H1 (cell line): ENCODE results near the gene NOP16. TPM values are rescaled to one million over a fixed set of nuclear protein-coding genes. Genes with fewer than 3 reads are reported as not detected.

ENCODE experiments used
- ASH2L ChIP-seq: fragments of 200-600, 300-600 bp; sonication (generic); IDR thresholded peaks from one replicate; pipeline ENCODE4 v1.7.1; 2017; ENCODE audit warnings: low read length
- ATF2 ChIP-seq: IDR thresholded peaks from 2 replicates; pipeline ENCODE4 v1.6.1; 2012; ENCODE audit warnings: low read length, inconsistent platforms
- BRCA1 ChIP-seq: IDR thresholded peaks from 2 replicates; pipeline ENCODE4 v1.6.1; 2012; ENCODE audit warnings: low read depth, low read length, improper control_type of control experiment
- CBX8 ChIP-seq: fragments of 300-800, 300-1000 bp; sonication (generic); IDR thresholded peaks from 2 replicates; pipeline ENCODE4 v1.7.1; 2016; ENCODE audit warnings: low read depth, low read length, borderline replicate concordance
- CTBP2 ChIP-seq: IDR thresholded peaks from 2 replicates; pipeline ENCODE4 v1.7.0; 2011; ENCODE audit warnings: borderline replicate concordance, mild to moderate bottlenecking, moderate library complexity, mixed read lengths, low read length; ENCODE audit not compliant: insufficient read depth, insufficient read length
- EGR1 ChIP-seq: IDR thresholded peaks from 2 replicates; pipeline ENCODE4 v1.6.1; 2011; ENCODE audit warnings: low read depth, low read length, borderline replicate concordance
- FOSL1 ChIP-seq: IDR thresholded peaks from 2 replicates; pipeline ENCODE4 v1.6.1; 2011; ENCODE audit warnings: mild to moderate bottlenecking, low read depth, low read length, moderate library complexity; ENCODE audit not compliant: insufficient read depth
- GABPA ChIP-seq: IDR thresholded peaks from 2 replicates; pipeline ENCODE4 v1.6.1; 2011; ENCODE audit warnings: mild to moderate bottlenecking, low read length, moderate library complexity, borderline replicate concordance; ENCODE audit not compliant: insufficient read depth
- KDM1A ChIP-seq: fragments of 200-600, 300-600 bp; sonication (generic); IDR thresholded peaks from 2 replicates; pipeline ENCODE4 v1.7.1; 2016; ENCODE audit warnings: mild to moderate bottlenecking, low read length, borderline replicate concordance
- KDM5A ChIP-seq: fragments of 200-600 bp; IDR thresholded peaks from 2 replicates; pipeline ENCODE4 v1.7.1; 2012; ENCODE audit warnings: mild to moderate bottlenecking, low read length, inconsistent platforms, mixed read lengths
- NRF1 ChIP-seq: IDR thresholded peaks from 2 replicates; pipeline ENCODE4 v1.6.1; 2011; ENCODE audit warnings: mild to moderate bottlenecking, low read depth, low read length, improper control_type of control experiment
- POLR2AphosphoS5 ChIP-seq: IDR thresholded peaks from 2 replicates; pipeline ENCODE4 v1.6.1; 2011; ENCODE audit warnings: low read depth, low read length
- POU5F1 ChIP-seq: IDR thresholded peaks from 2 replicates; pipeline ENCODE4 v1.6.1; 2011; ENCODE audit warnings: low read depth, mild to moderate bottlenecking, low read length, moderate library complexity
- RFX5 ChIP-seq: IDR thresholded peaks from 2 replicates; pipeline ENCODE4 v1.6.1; 2011; ENCODE audit warnings: low read depth, low read length, improper control_type of control experiment, borderline replicate concordance
- RNF2 ChIP-seq: fragments of 200-900, 300-1000 bp; sonication (generic); IDR thresholded peaks from 2 replicates; pipeline ENCODE4 v1.7.1; 2016; ENCODE audit warnings: borderline replicate concordance, low read depth, mild to moderate bottlenecking, antibody characterized with exemption, low read length; ENCODE audit not compliant: poor library complexity, severe bottlenecking; ENCODE audit errors: missing control alignments
- SIN3A ChIP-seq, 2 experiments: IDR thresholded peaks in 1 of 2; conservative IDR thresholded peaks in 1 of 2; 2 replicates each; pipeline ENCODE4 v1.6.1; 2011 to 2012; ENCODE audit warnings: low read length in 2 of 2, improper control_type of control experiment in 1 of 2, low read depth in 1 of 2, mild to moderate bottlenecking in 1 of 2
- SP1 ChIP-seq: IDR thresholded peaks from 2 replicates; pipeline ENCODE4 v1.6.1; 2011; ENCODE audit warnings: low read depth, low read length
- SP4 ChIP-seq: IDR thresholded peaks from 2 replicates; pipeline ENCODE4 v1.6.1; 2012; ENCODE audit warnings: low read length, inconsistent platforms
- SRF ChIP-seq: IDR thresholded peaks from 2 replicates; pipeline ENCODE4 v1.6.1; 2011; ENCODE audit warnings: mild to moderate bottlenecking, low read depth, low read length, moderate library complexity
- TAF7 ChIP-seq: optimal IDR thresholded peaks from 2 replicates; pipeline ENCODE3; 2011; ENCODE audit warnings: low read depth, mild to moderate bottlenecking, inconsistent platforms, low read length, moderate library complexity, borderline replicate concordance
- TEAD4 ChIP-seq: IDR thresholded peaks from 2 replicates; pipeline ENCODE4 v1.6.1; 2012; ENCODE audit warnings: low read depth, low read length, inconsistent platforms, mixed read lengths
- polyA plus RNA-seq, 7 experiments: library from polyadenylated mRNA; depleted of rRNA in 3 of 7; stranded (reverse) in 5 of 7; unstranded in 2 of 7; fragments of >200 nt in 5 of 7; fragments of 200-250 nt in 2 of 7; gene quantifications; 1 replicate in 5 of 7; 2 replicates in 1 of 7; 4 replicates in 1 of 7; pipeline versions ENCODE4 v1.2.1 to v1.2.3, GENCODE V29; 2011 to 2013; ENCODE audit warnings: missing spikeins in 2 of 7, mixed read lengths in 2 of 7
- total RNA-seq: library from RNA; stranded (reverse); fragmentation: NEBNext Ultra II Directional; extraction: Animal tissue kit (Norgen Biotek cat#: 25700); gene quantifications from 2 replicates; pipeline ENCODE4 v1.2.1, GENCODE V29; 2021

Gene NOP16
- total and polyA plus RNA-seq, 2 of the 8 experiments (the other 6 are each of a cell fraction or from before 2014, with no cell fraction given), result 46.9 to 65.2 TPM

GRCh38 chr5:176389135-176390123, 1.0 kb upstream of the NOP16 start (continued):
- no peak for TF ChIP-seq ATF2
- no peak for TF ChIP-seq RNF2
- TF ChIP-seq RFX5, result no peak
- TF ChIP-seq SP1, result 0 out of 2 replicates have a peak, but pooled peaks have one; percentile 1
- no peak for TF ChIP-seq EGR1
- no peak for TF ChIP-seq KDM1A
- 0 out of 4 replicates have a peak, but pooled peaks have one; percentile 29 to 62 for TF ChIP-seq SIN3A (conservative IDR thresholded peaks at IDR 0.05 in 1 of 2, IDR thresholded peaks at IDR 0.05 in 1 of 2; ENCODE audit: low read depth in 1 of 2, low read length in 2 of 2)
- 0 out of 2 replicates have a peak, but pooled peaks have one; percentile 12 for TF ChIP-seq NRF1
- TF ChIP-seq SP4, result no peak; the same call in 1 of the 2 replicates
- TF ChIP-seq BRCA1, result no peak
- TF ChIP-seq TAF7, result no peak
- TF ChIP-seq KDM5A, result no peak
- TF ChIP-seq POU5F1, result no peak
- no peak for TF ChIP-seq SRF
- TF ChIP-seq CTBP2, result no peak
- TF ChIP-seq CBX8, result no peak
- no peak for TF ChIP-seq FOSL1
- no peak for TF ChIP-seq GABPA
- TF ChIP-seq TEAD4, result no peak
- no peak for TF ChIP-seq ASH2L
- peak; percentile 88 for TF ChIP-seq POLR2AphosphoS5
